Measurements from ENCODE around the gene FYB1.

- no peak for TF ChIP-seq ARNTL (CRISPR knock-in tag; IDR thresholded peaks at IDR 0.05; ENCODE audit: borderline replicate concordance, low read depth)
- TF ChIP-seq CREB5 (CRISPR knock-in tag; IDR thresholded peaks at IDR 0.05; ENCODE audit: low read depth), result no peak
- no peak for TF ChIP-seq OSR1 (CRISPR knock-in tag; IDR thresholded peaks at IDR 0.05)
- no peak for TF ChIP-seq BACH2 (CRISPR knock-in tag; IDR thresholded peaks at IDR 0.05; ENCODE audit: borderline replicate concordance)
- TF ChIP-seq ZFP3 (CRISPR knock-in tag; IDR thresholded peaks at IDR 0.05), result no peak
- no peak for TF ChIP-seq CSDC2 (CRISPR knock-in tag; IDR thresholded peaks at IDR 0.05)
- no peak for TF ChIP-seq ZC3H10 (CRISPR knock-in tag; IDR thresholded peaks at IDR 0.05)
- no peak for TF ChIP-seq RARB (CRISPR knock-in tag; IDR thresholded peaks at IDR 0.05)
- no peak for TF ChIP-seq PPARA (CRISPR knock-in tag; IDR thresholded peaks at IDR 0.05; ENCODE audit: borderline replicate concordance)
- TF ChIP-seq PATZ1 (CRISPR knock-in tag; IDR thresholded peaks at IDR 0.05; ENCODE audit: borderline replicate concordance), result no peak
- TF ChIP-seq ZFP30 (CRISPR knock-in tag; IDR thresholded peaks at IDR 0.05), result no peak
- TF ChIP-seq POU6F1 (CRISPR knock-in tag; IDR thresholded peaks at IDR 0.05; ENCODE audit: borderline replicate concordance, low read depth), result no peak
- TF ChIP-seq ZNF565 (CRISPR knock-in tag; conservative IDR thresholded peaks at IDR 0.05; ENCODE audit: low read depth), result no peak
Observed at GRCh38 chr5:39231705-39232525, 12.6 kb upstream of the FYB1 start.
